ENCODE measurements around the gene TRAT1. TPM values are rescaled to one million over a fixed set of nuclear protein-coding genes. Genes with fewer than 3 reads are reported as not detected.

The TRAT1 gene
- total and polyA plus RNA-seq, 9 of the 15 experiments (the other 6 are each of a cell fraction or from before 2014, with no cell fraction given): not detected

DNA sequence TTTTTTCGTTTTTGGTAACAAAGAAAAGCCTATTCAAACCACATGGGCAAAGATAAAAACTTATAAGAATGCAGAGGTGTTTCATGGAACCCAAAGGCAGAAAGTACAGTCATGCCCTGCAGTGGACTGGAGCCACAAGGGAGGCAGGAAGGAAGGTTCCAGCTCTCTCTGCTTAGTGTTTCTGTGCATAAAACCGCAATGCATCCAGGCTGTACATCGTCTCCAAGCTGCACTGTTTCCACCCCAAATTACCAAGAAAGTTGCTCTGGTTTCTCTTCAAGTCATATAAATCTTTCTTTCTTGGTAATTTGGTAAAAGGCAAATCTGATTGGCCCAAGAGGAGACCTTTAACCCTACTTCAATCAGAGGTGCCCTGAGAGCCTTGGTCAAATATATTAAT lies 15.8 kb downstream of the TRAT1 start:
- TF ChIP-seq SPI1 (IDR thresholded peaks at IDR 0.05; ENCODE audit: borderline replicate concordance, low read depth, low read length) (no peak), HIVEP1 (CRISPR knock-in tag; IDR thresholded peaks at IDR 0.05) (no peak), KDM2B (CRISPR knock-in tag; IDR thresholded peaks at IDR 0.05) (no peak), FIP1L1 (IDR thresholded peaks at IDR 0.05; ENCODE audit: low read depth, low read length, poor library complexity, severe bottlenecking) (no peak), POLR2AphosphoS2 (IDR thresholded peaks at IDR 0.05; ENCODE audit: low read length) (no peak), GATAD2B (IDR thresholded peaks at IDR 0.05; ENCODE audit: borderline replicate concordance) (no peak)
- TF ChIP-seq, protein P1, sequence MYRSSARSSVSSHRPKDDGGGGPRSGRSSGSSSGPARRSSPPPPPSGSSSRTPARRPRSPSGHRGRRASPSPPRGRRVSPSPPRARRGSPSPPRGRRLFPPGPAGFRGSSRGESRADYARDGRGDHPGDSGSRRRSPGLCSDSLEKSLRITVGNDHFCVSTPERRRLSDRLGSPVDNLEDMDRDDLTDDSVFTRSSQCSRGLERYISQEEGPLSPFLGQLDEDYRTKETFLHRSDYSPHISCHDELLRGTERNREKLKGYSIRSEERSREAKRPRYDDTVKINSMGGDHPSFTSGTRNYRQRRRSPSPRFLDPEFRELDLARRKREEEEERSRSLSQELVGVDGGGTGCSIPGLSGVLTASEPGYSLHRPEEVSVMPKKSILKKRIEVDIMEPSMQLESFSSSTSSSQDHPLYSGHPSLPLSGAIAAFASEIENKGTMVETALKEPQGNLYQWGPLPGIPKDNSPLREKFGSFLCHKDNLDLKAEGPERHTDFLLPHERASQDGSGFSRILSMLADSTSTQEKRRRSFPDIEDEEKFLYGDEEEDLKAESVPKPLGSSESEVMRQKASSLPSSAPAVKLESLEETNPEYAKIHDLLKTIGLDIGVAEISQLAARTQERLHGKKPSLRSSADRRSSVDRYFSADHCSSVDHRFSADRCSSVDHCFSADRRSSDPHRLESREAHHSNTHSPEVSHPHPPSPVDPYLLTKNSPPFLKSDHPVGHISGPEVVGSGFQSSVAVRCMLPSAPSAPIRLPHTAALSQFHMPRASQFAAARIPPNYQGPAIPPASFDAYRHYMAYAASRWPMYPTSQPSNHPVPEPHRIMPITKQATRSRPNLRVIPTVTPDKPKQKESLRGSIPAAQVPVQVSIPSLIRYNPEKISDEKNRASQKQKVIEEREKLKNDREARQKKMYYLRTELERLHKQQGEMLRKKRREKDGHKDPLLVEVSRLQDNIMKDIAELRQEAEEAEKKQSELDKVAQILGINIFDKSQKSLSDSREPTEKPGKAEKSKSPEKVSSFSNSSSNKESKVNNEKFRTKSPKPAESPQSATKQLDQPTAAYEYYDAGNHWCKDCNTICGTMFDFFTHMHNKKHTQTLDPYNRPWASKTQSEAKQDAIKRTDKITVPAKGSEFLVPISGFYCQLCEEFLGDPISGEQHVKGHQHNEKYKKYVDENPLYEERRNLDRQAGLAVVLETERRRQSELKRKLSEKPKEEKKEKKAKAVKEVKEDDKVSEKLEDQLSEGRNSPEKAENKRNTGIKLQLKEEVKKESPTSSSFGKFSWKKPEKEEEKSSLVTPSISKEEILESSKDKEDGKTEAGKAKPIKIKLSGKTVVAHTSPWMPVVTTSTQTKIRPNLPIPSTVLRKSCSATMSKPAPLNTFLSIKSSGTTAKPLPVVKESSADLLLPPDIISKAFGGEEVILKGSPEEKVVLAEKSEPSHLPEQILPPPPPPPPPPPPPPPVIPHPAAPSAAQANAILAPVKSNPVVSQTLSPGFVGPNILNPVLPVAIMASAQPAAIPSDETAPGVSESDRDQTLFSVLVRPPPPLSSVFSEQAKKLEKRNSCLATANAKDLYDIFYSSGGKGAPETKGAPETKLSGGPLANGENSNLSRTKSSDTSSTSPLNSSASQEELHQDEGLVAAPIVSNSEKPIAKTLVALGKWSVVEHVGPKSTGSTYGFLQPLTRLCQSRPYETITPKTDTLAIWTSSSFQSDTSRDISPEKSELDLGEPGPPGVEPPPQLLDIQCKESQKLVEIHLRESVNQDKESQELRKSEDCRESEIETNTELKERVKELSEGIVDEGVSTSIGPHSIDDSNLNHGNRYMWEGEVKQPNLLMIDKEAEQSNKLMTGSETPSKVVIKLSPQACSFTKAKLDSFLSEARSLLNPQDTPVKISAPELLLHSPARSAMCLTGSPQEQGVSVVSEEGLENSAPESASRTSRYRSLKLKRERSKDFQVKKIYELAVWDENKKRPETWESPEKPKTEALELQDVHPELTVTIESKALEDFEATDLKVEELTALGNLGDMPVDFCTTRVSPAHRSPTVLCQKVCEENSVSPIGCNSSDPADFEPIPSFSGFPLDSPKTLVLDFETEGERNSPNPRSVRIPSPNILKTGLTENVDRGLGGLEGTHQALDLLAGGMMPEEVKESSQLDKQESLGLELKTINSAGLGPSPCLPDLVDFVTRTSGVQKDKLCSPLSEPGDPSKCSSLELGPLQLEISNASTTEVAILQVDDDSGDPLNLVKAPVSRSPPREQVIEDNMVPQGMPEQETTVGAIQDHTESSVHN (IDR thresholded peaks at IDR 0.05; ENCODE audit: borderline replicate concordance in 1 of 2, low read depth in 1 of 2): no peak
- WGBS (ENCODE audit: insufficient coverage, low coverage, missing lambda C conversion rate): 0% methylated on average over 1 of the region's 3 CpGs
- in situ Hi-C loops (cut with MboI): no loop called here
- Histone ChIP-seq H3K27ac (ENCODE audit: extremely low read depth, low read depth, low read length) (no peak overlapping the region), H4K20me1 (replicated peaks; ENCODE audit: control insufficient read depth, insufficient read depth, low read length) (no peaks in the 10 kb centered on the region), H3K27me3 (ENCODE audit: control insufficient read depth in 2 of 2, insufficient read depth in 2 of 2, low read length in 2 of 2) (no peaks in the 10 kb centered on the region), H3K79me2 (ENCODE audit: control insufficient read depth, insufficient read depth, low read length) (no peaks in the 10 kb centered on the region), H3K4me2 (ENCODE audit: insufficient read depth, low read length) (no peak overlapping the region), H3K4me3 (no peak overlapping the region), H3K4me1 (replicated peaks in 1 of 2; ENCODE audit: control insufficient read depth in 2 of 2, insufficient read depth in 2 of 2, low read length in 2 of 2) (no peaks in the 10 kb centered on the region), H2AFZ (ENCODE audit: low read depth, low read length) (no peak overlapping the region), H3K36me3 (ENCODE audit: control insufficient read depth, insufficient read depth, low read length) (no peaks in the 10 kb centered on the region), H3K9me3 (replicated peaks; ENCODE audit: control insufficient read depth, insufficient read depth, low read depth, low read length) (no peaks in the 10 kb centered on the region), H3K9me1 (ENCODE audit: control insufficient read depth, insufficient read depth, low read length) (no peaks in the 10 kb centered on the region), H3K9ac (ENCODE audit: insufficient read depth in 1 of 2, low read depth in 2 of 2, low read length in 2 of 2) (no peak overlapping the region)
- intact Hi-C loops (cut with micrococcal nuclease): no loop called here
- no peak for ATAC-seq
- FAIRE-seq: no peak
- BruUV-seq (replicated peaks): no TSS peak
- DNase-seq (ENCODE audit: extremely low read depth in 1 of 4, low spot score in 3 of 4): no peak
- POLR2A ChIA-PET: no interaction called here
- CTCF ChIA-PET (ENCODE audit: low intra/inter-chr PET ratio): no interaction called here
